GM12878 (cell line): ENCODE measurements around the gene CAV2. TPM values are rescaled to one million over a fixed set of nuclear protein-coding genes. Genes with fewer than 3 reads are reported as not detected.

Experiments
- ATAC-seq: fragments of 200-7000 bp; cut with Tn5 transposase; 3 replicates; pipeline ENCODE4 v1.9.1; 2020; ENCODE audit warnings: mild to moderate bottlenecking, moderate library complexity
- BruUV-seq: library from RNA; stranded (reverse); fragments of 400-500 nt; replicated peaks from 2 replicates; lab custom pipeline; 2021; lab: Mats Ljungman, UMichigan
- CTCF ChIA-PET: fragments of 300-600 bp; sonication (Branson Sonifier 250); formaldehyde crosslinking; extraction: SDS; loops from one replicate; lab custom pipeline; 2021; ENCODE audit warnings: inconsistent platforms; lab: Yijun Ruan, JAX
- POLR2A ChIA-PET: fragments of 350-600 bp; formaldehyde crosslinking; extraction: SDS; loops from one replicate; lab custom pipeline; 2021; ENCODE audit warnings: inconsistent platforms; lab: Charles Lee
- RAD21 ChIA-PET: fragments of 300-600 bp; sonication (Branson Sonifier 250); formaldehyde crosslinking; loops from one replicate; lab custom pipeline; 2023; ENCODE audit warnings: antibody characterized with exemption; ENCODE audit not compliant: unreplicated experiment; lab: Charles Lee
- SMC1A ChIA-PET: fragments of 300-600 bp; sonication (Branson Sonifier 250); formaldehyde crosslinking; loops from one replicate; lab custom pipeline; 2023; ENCODE audit not compliant: unreplicated experiment, uncharacterized antibody; lab: Charles Lee
- DNase-seq: peaks from one replicate; pipeline ENCODE4 v3.0.0-alpha.2; 2011; ENCODE audit warnings: low read depth, low spot score
- FAIRE-seq: peaks from 3 replicates; lab custom pipeline; 2011; peaks lifted over from hg19 to GRCh38; lab: Jason Lieb, UNC
- H2AFZ ChIP-seq: 2 replicates; pipeline ENCODE4 v1.6.0; 2011; ENCODE audit warnings: low read depth, low read length, control low read depth; ENCODE audit not compliant: control insufficient read depth
- H3K27ac ChIP-seq: 2 replicates; pipeline ENCODE4 v1.5.1; 2011; ENCODE audit warnings: control low read depth; ENCODE audit not compliant: control insufficient read depth, insufficient read depth
- H3K27me3 ChIP-seq, 2 experiments: replicated peaks in 1 of 2; 2 replicates each; pipeline versions ENCODE4 v1.6.0 to v1.6.1; 2011; ENCODE audit warnings: low read length in 1 of 2; ENCODE audit not compliant: control insufficient read depth in 2 of 2, insufficient read depth in 2 of 2
- H3K36me3 ChIP-seq, 2 experiments: 2 replicates each; pipeline ENCODE4 v1.5.1; 2011; ENCODE audit warnings: low read length in 1 of 2; ENCODE audit not compliant: control insufficient read depth in 2 of 2, insufficient read depth in 2 of 2
- H3K4me1 ChIP-seq: 2 replicates; pipeline ENCODE4 v1.6.1; 2011; ENCODE audit warnings: mild to moderate bottlenecking, low read length, moderate library complexity, mixed read lengths; ENCODE audit not compliant: control insufficient read depth, insufficient read depth
- H3K4me2 ChIP-seq: 2 replicates; pipeline ENCODE4 v1.6.0; 2011; ENCODE audit warnings: control low read depth; ENCODE audit not compliant: control insufficient read depth, insufficient read depth
- H3K4me3 ChIP-seq: fragments of 200-600 bp; sonication (generic); 2 replicates; pipeline ENCODE4 v1.5.1; 2016
- H3K79me2 ChIP-seq: 2 replicates; pipeline ENCODE4 v1.6.0; 2011; ENCODE audit warnings: low read length; ENCODE audit not compliant: control insufficient read depth, insufficient read depth
- H3K9ac ChIP-seq: 2 replicates; pipeline ENCODE4 v1.8.0; 2011; ENCODE audit warnings: low read length, control low read depth, mixed read lengths; ENCODE audit not compliant: control insufficient read depth, insufficient read depth
- H3K9me3 ChIP-seq: replicated peaks from 3 replicates; pipeline ENCODE4 v1.5.1; 2011; ENCODE audit warnings: mild to moderate bottlenecking, low read length; ENCODE audit not compliant: control insufficient read depth, insufficient read depth
- H4K20me1 ChIP-seq: 2 replicates; pipeline ENCODE4 v1.6.0; 2011; ENCODE audit not compliant: control insufficient read depth, insufficient read depth
- BACH1 ChIP-seq: fragments of 450-650 bp; IDR thresholded peaks from 2 replicates; pipeline ENCODE4 v1.6.1; 2017; ENCODE audit warnings: mild to moderate bottlenecking, borderline replicate concordance
- ESRRA ChIP-seq: IDR thresholded peaks from 2 replicates; pipeline ENCODE4 v1.6.1; 2012; ENCODE audit warnings: mild to moderate bottlenecking, low read length, improper control_type of control experiment
- FOS ChIP-seq: IDR thresholded peaks from 3 replicates; pipeline ENCODE4 v1.6.1; 2011; ENCODE audit warnings: borderline replicate concordance; ENCODE audit not compliant: insufficient read length; ENCODE audit errors: extremely low read depth
- HCFC1 ChIP-seq: fragments of 150-350 bp; IDR thresholded peaks from 2 replicates; pipeline ENCODE4 v1.6.1; 2014; ENCODE audit warnings: low read length
- KAT2A ChIP-seq: conservative IDR thresholded peaks from 2 replicates; pipeline ENCODE4 v1.6.1; 2011; ENCODE audit warnings: low read depth, low read length; ENCODE audit not compliant: control insufficient read depth
- MTA3 ChIP-seq: IDR thresholded peaks from 2 replicates; pipeline ENCODE4 v1.6.1; 2012; ENCODE audit warnings: low read length, inconsistent platforms, borderline replicate concordance
- PAX5 ChIP-seq: IDR thresholded peaks from 2 replicates; pipeline ENCODE4 v1.6.1; 2011; ENCODE audit warnings: low read depth, low read length, borderline replicate concordance
- TBL1XR1 ChIP-seq: IDR thresholded peaks from 2 replicates; pipeline ENCODE4 v1.6.1; 2012; ENCODE audit warnings: low read depth, low read length, improper control_type of control experiment
- ZBED1 ChIP-seq: IDR thresholded peaks from 2 replicates; pipeline ENCODE4 v1.6.1; 2016; ENCODE audit warnings: borderline replicate concordance
- ZBTB40 ChIP-seq: fragments of 450-650 bp; IDR thresholded peaks from 2 replicates; pipeline ENCODE4 v1.6.1; 2016; ENCODE audit warnings: mild to moderate bottlenecking, moderate library complexity, borderline replicate concordance
- WGBS: methylation state at CpG from one replicate; pipeline ENCODE4 v1.1.6; 2016; ENCODE audit warnings: low lambda C conversion rate; ENCODE audit not compliant: insufficient replicate concordance, insufficient coverage; ENCODE audit errors: missing lambda C conversion rate; 5-methylcytosine and 5-hydroxymethylcytosine counted together
- in situ Hi-C: fragments of 300-500 bp; cut with MboI; formaldehyde crosslinking; loops from 9 replicates; pipeline ENCODE4 v1.14.3; 2018; ENCODE audit warnings: mixed read lengths
- intact Hi-C: fragments of 100-400 bp; cut with micrococcal nuclease; formaldehyde crosslinking; loops from one replicate; pipeline ENCODE4 v1.14.2; 2022; ENCODE audit not compliant: unreplicated experiment
- polyA plus RNA-seq, 11 experiments: library from polyadenylated mRNA; depleted of rRNA in 4 of 11; unstranded in 6 of 11; stranded (reverse) in 5 of 11; fragments of >200 nt; fragmentation: Nextera tagmentation in 4 of 11; fragmentation: Illumina TruSeq in 1 of 11; extraction: Ambion mirVana in 4 of 11; extraction: Trizol in 1 of 11; gene quantifications; 1 replicate in 1 of 11; 2 replicates in 10 of 11; pipeline versions ENCODE4 v1.2.1 to v1.2.3, GENCODE V29; 2011 to 2016; ENCODE audit warnings: inconsistent platforms in 2 of 11, missing spikeins in 2 of 11, low read depth in 1 of 11
- total RNA-seq, 4 experiments: library from RNA; depleted of rRNA in 3 of 4; stranded (reverse); fragments of >200 nt in 3 of 4; fragmentation: Illumina TruSeq in 1 of 4; extraction: Trizol in 1 of 4; gene quantifications; 2 replicates each; pipeline versions ENCODE4 v1.2.1 to v1.2.3, GENCODE V29; 2013 to 2021

The CAV2 gene
- total and polyA plus RNA-seq, 10 of the 15 experiments (the other 5 are each of a cell fraction or from before 2014, with no cell fraction given): 0.77 to 11.4 (median 2.5) TPM

GRCh38 chr7:116532102-116532688, 32.7 kb downstream of the CAV2 start:
- RAD21 ChIA-PET: no interaction called here
- no peak for FAIRE-seq
- H3K27me3 ChIP-seq: no peaks in the 10 kb centered on the region; a peak in 1 of 4 replicates
- POLR2A ChIA-PET: no interaction called here
- CTCF ChIA-PET: interaction anchor here (0.6 to 1.5 kb wide), 4 partner anchors 16 to 296 kb away, joined by 3 read pairs; no protein-coding TSS in a partner anchor
- H3K4me1 ChIP-seq: peaks cover 19% of the 10 kb centered on the region
- no peaks in the 10 kb centered on the region for H3K79me2 ChIP-seq
- no peak overlapping the region for H2AFZ ChIP-seq
- in situ Hi-C loops (no loop called here), intact Hi-C loops (no loop called here)
- DNase-seq: no peak
- 85% methylated on average over 3 of the region's 3 CpGs for WGBS
- H3K4me2 ChIP-seq: no peak overlapping the region
- H3K27ac ChIP-seq: no peak overlapping the region
- SMC1A ChIA-PET: no interaction called here
- no peak overlapping the region for H3K9ac ChIP-seq
- BruUV-seq: no TSS peak
- H3K9me3 ChIP-seq: no peaks in the 10 kb centered on the region; the same call in 2 of the 3 replicates
- H3K36me3 ChIP-seq: no peaks in the 10 kb centered on the region
- H3K4me3 ChIP-seq: no peak overlapping the region
- ATAC-seq: no peak
- TF ChIP-seq TBL1XR1 (no peak), PAX5 (no peak), ZBED1 (no peak), FOS (no peak), KAT2A (no peak)
- H4K20me1 ChIP-seq: no peaks in the 10 kb centered on the region

- Histone ChIP-seq H3K36me3 (no peaks in the 10 kb centered on the region), H3K79me2 (no peaks in the 10 kb centered on the region), H3K27me3 (no peaks in the 10 kb centered on the region; a peak in 1 of 4 replicates), H2AFZ (no peak overlapping the region)
- ATAC-seq: no peak
- no peak for TF ChIP-seq ZBTB40
- TF ChIP-seq BACH1: no peak
- TF ChIP-seq MTA3: no peak
- no peak for TF ChIP-seq ESRRA
- no peak for TF ChIP-seq HCFC1
- TF ChIP-seq, all 136 proteins: peak for 0
- DNase-seq (no peak), FAIRE-seq (no peak)
- BruUV-seq: no TSS peak
- ChIA-PET POLR2A (no interaction called here), RAD21 (no interaction called here), SMC1A (no interaction called here), CTCF (no interaction called here)
- Histone ChIP-seq H3K4me3 (no peak overlapping the region), H4K20me1 (no peaks in the 10 kb centered on the region), H3K4me2 (no peak overlapping the region), H3K27ac (no peak overlapping the region), H3K9me3 (peaks cover 1% of the 10 kb centered on the region; the same call in 2 of the 3 replicates), H3K4me1 (peaks cover 7% of the 10 kb centered on the region; the same call in 1 of the 2 replicates), H3K9ac (no peak overlapping the region)
- WGBS: 35% methylated on average over 2 of the region's 2 CpGs
- in situ Hi-C loops: no loop called here
- intact Hi-C loops: no loop called here
These were observed 35.3 kb downstream of the CAV2 start for GRCh38 chr7:116534790-116535189.
